Activated CD8-positive, alpha-beta memory T cell treated with anti-CD3 and anti-CD28 coated beads, Interleukin-2, amount 50 U/mL, for 1 hour (primary cell): ENCODE data around the gene SHLD2.
"Not testable (repeated sequence)": the region's sequence is repeated elsewhere in the genome, so short reads cannot be mapped to it uniquely, and the experiment has no call there.

Experiments
- DNase-seq: peaks from one replicate; pipeline ENCODE4 v3.0.0-alpha.2; 2020; ENCODE audit errors: extremely low read depth

The SHLD2 gene

DNA sequence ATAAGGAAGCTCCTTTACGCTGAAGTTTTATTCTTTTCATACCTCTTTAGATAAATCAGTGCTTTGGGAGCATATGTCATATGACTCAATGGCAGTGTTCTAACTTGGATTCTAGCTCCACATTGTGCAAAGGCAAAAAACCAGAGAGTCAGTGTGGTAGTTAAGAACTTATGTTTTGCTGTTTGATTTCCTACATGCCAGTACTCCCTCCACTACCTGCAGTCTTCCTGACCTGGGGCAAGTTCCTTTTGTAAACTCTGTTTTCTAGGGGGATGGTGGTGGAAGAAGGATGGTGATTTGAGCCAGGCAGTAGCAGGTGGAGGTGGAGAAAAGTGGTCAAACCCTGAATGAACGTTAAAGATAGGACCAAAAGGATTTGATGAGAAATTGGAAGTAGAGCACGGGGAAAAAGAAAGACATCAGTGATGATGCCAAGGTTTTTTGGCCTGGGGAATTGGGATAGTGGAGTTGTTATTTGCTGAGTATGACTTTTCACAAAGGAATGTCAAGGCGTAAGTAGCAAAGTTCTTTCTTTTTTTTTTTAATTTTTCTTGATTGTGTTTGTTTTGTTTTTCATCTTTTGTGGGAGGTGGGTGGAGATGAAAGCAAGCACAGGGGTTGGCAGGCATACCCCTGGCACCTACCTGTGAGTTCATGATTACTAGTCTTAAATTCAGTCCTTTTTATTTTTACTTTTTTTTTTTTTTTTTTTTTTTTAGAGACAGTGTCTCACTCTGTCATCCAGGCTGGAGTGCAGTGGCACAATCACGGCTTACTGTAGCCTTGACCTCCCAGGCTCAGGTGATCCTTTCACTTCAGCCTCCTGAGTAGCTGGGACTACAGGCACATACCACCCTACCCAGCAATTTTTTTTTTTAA is 47.5 kb downstream of the SHLD2 start:
- not testable (repeated sequence) for DNase-seq

DNA sequence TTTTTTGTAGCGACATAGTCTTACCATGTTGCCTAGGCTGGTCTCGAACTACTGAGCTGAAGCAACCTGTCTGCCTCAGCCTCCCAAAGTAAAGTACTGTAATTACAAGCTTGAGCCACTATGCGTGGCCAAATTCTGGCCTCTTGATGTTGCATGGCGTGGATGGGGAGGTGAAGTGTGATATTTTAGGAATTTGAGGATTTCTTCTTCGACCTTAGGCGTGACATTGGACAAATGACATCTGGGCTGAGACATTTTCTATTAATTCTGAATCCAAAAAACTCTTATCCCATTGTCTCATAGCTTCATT is 48.1 kb downstream of the SHLD2 start:
- not testable (repeated sequence) for DNase-seq

DNA sequence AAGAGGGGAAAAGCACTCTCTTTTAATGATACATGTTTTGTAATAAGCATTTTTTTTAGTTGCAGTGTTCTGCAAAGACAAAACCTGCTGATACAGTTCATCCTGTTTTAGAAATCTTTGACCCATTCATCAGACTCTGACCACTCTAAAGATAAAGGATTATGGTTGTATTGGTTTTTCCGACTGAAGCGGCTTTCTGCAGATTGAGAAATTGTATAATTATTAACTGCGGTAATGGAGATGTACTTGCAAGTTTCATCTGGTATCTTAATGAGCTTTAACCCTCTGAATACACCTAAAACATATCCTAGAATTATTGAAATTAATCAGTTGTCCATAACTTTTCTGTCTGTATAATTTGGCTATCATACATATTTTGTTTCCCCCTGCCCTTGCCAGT is 50.6 kb downstream of the SHLD2 start:
- not testable (repeated sequence) for DNase-seq

DNA sequence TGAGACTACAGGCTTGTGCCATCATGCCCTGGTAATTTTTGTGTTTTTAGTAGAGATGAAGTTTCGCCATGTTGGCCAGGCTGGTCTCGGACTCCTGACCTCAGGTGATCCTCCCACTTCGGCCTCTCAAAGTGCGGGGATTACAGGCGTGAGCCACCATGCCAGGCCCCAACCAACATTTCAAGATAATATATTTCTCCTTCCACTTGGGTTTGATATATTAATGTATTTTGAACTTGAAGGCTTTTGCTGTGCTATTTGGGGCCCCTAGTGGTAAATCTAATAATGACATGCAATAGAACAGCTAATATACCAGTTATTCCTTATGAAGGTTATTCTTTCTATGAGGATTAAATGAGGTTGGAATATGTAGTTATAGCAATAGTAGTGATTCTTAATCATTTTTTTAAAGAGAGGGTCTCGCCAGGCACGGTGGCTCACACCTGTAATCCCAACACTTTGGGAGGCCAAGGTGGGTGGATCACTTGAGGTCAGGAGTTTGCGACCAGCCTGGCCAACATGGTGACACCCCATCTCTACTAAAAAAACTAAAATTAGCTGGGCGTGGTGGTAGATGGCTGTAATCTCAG is 54.1 kb downstream of the SHLD2 start:
- not testable (repeated sequence) for DNase-seq

DNA sequence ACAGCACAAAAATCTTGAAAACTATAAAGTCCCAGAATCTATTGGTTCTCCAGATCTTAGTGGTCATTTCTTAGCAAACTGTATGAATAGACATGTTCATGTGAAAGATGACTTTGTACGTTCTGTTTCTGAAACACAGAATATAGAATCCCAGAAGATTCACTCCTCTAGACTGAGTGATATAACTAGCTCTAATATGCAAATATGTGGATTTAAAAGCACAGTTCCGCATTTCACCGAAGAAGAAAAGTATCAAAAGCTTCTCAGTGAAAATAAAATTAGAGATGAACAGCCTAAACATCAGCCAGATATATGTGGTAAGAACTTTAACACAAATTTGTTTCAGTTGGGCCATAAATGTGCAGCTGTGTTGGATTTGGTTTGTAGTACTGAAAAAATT is 56.5 kb downstream of the SHLD2 start:
- DNase-seq, result not testable (repeated sequence)

DNA sequence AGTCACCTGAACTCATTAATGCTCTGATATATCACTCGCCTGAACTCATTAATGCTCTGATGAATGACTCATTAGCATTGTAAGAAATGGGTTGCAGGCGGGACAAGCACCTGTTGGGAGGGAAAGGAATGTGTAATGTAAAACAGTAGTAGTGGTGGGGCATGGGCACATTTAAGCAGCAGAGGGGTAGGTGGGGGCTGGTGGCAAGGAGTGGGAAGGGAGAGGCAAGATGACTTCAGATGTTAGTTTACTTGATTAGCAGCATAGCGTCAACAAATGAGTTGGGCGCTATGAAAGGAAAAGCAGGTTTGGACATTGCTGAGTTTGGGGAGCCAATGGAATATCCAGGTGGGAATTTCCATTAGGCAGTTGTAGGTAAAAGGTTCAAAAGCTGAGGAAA is 61.8 kb downstream of the SHLD2 start:
- DNase-seq, result not testable (repeated sequence)

DNA sequence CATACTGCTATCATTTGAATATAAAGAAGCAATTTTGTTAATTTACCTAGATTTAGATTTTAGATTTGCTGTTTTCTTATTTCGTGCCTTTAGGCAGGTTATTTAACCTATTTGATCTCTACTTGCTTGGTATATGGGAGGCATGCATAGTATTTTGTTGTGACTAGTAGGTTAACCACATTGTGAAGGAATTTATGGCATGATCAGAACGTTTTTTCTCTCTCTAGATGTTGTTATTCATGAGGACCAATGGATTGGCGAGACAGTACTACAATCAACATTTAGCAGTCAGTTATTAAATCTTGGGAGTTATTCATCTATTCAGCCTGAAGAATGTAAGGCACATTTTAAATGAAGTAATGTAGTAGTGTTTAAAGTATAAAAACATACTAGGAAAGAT is 62.8 kb downstream of the SHLD2 start:
- not testable (repeated sequence) for DNase-seq

DNA sequence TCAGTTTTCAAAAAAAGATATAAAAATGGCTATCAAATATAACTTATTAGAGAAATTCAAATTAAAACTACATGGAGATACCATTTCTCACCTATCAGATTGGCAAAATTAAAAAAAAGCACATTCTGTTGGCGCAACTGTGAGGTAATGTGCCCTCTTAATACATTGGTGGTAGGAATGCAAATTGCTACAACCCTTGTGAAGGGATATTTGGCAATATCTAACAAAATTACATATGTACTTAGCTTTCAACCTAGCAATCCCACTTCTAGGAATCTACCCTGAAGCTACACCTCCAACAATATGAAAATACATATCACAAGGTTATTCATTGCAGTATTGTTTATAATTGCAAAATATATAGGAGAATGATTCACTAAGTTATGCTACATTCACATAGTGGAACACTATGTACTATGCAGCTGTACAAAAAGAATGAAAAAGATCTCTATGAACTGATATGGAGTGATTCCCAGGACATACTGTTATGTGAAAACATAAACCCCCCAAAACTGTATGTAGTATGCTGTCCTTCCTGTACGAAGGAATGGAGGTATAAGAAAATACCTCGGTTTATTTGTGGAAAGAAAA is 67.8 kb downstream of the SHLD2 start:
- not testable (repeated sequence) for DNase-seq

DNA sequence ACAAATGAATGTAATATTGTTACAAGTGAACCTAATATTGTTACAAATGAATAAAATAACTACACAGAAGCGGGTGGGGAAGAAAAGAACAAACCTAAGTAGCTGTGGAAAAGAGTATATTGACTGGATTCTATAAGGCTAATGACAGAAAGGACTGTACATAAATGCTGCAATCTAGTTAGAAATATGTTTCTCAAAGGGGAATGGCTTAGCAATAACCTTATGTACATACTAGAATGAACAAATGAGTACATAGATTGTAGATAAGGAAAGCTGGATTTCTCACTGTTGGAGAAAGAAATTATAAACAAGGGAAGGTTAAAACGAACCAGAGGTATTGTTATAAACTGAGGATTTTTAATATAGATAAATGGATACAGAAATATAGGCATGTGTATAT is 68.4 kb downstream of the SHLD2 start:
- not testable (repeated sequence) for DNase-seq

DNA sequence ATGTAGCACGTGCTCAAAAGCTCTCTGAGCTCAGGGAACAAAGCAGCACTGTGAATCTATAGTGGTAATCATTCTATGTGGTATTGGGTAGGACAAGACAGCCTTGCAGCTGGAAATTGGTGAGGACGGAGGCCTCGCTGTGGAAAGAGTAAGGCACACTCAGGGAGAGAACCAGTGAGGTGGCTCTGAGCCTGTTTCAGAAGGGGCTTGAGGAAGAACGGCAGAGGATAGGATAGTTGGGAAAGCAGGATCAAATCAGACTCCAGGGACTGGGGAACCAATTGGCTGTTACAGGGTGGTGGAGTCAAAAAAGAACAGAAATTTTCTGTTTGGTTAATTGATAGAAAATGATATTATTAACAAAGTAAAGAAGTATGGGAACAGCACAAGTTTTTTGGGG is 74.9 kb downstream of the SHLD2 start:
- not testable (repeated sequence) for DNase-seq

DNA sequence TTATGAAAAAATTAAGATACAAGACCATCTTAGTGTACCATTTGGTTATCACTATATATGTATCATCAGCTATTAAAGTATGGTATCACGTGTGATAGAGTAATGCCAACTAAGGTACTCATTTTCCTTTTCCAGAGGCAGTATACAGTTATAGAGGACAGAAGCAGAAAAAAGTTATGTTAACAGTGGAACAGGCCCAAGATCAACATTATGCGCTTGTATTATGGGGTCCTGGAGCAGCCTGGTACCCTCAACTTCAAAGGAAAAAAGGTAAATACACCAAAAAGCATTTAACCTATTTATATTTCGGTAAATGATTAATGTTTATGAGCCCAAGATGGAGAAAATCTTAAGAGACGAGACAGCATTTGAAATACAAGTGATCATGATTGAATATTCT is 75.7 kb downstream of the SHLD2 start:
- DNase-seq, result not testable (repeated sequence)

DNA sequence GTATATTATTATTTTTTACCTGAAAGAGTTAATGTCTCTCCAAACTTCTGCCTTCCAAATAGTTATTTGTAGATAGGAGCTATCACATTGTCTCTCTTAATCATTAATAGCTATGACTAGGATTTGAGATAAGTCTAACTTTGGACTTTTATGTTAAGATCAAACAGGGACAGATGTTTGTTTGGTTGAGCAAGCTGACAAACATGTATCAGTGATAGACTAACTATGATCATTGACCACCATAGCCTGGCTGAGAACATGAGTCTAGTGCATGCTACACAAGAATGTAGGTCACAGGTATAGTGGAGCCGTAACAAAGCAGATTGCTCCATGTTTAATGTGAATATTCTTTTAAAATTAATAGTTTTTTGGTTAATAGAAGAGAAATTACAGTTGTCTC is 76.7 kb downstream of the SHLD2 start:
- not testable (repeated sequence) for DNase-seq

DNA sequence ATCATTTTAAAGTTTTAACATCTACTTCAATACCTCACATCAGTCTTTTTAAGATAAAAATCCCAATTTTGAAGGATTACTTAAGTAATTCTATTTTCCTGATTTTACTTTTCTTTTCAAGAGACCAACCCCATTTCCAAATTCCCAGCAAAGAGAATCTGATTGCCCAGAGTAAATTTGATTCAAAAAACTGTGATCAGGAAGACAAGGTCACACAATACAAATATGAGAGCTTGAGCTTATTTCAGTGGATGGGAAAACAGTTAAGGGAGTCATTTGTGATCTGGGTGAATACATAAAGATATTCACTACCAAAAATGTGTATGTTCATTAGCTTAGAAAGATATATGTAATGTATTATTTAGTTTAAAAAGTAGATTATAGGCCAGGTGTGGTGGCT is 77.2 kb downstream of the SHLD2 start:
- not testable (repeated sequence) for DNase-seq

DNA sequence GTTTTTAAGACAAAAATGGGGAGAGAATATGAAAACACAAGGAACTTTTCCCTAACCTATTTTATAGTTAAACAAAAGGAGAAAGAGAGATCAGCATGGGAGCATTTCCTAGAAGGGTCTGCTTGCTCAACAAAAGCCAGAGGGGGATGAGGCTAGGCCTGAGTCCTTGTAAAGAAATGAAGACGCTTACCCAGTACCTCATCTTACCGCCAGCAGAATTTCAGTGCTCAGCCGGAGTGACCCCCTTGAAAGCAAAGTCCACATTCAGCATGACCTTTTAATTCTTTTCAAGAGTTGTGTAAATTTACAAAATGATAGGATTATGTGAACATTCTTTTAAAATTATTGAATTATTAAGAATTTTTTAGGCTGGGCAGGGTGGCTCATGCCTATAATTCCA is 82.6 kb downstream of the SHLD2 start:
- not testable (repeated sequence) for DNase-seq

DNA sequence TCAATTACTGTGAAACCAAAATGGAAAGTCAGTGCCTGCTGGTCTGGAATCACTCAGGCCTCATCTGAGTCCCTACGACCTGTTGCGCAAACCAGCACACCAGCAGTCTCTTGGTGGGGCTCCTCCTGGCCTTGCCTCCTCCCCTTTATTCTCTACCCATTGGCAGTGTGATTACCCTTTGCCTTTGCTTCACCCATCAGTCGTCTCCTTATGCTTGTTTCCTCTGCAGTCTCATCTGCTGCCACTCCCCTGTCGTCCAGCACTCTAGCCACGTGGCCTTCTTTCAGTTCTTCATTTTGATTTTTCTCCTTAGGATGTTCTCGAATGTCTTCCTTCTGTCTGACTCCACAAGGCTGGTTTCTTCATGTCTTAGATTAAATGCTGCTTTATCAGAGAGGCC is 89.4 kb downstream of the SHLD2 start:
- not testable (repeated sequence) for DNase-seq

DNA sequence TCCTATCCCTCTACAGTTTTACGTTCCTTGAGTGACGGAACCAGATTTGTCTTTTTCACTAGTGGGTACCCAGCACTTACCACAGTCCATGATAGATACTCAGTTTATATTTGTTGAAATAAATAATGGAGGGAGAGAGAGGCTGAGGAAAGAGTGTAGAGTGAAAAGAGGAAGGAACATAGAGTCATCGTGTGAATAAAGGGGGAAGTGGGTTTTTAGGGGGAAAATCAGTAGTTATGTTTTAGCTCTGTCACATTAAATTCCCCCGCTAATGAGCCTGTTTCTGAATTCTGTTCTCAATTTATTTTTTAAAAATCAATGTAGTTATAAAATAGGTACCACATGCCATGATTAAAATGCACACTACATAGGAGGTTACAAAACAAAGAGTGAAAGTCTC is 91.0 kb downstream of the SHLD2 start:
- DNase-seq, result not testable (repeated sequence)

DNA sequence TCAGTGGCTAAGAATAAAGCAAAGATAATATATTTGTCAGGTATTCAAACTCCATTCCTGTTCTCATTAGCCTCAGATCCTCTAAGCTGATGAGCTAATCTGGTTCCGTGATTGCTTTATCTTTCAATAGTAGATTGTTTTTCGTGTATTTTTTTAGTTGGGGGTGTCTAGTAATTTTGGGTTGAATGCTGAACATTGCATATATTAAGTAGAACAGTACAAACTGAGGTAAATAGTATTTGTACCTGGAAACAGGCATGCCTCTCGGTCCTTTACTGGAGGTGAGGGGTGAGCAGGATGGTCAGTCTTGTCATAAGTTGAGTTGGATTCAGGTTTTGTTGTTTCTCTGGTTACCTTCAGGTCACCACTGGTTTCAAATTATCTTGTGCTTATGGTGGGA is 92.6 kb downstream of the SHLD2 start:
- DNase-seq, result not testable (repeated sequence)

DNA sequence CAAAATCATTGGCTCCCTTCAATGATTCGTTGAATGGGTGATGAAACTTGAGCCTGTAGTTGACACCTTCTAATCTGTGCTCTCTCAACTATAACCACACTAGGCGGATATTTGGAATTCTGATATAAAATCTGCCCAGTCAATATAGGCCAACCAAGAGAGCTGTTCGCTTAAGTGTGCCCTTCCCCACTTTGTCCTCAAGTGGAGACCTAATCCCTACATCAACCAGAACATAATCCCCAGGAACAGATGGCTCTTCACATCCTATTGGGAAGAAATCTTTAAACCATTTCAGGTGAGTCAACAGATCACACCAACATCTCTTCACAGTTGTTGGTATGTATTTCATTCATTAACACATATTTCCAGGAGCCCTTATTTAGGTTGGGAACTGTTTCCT is 96.8 kb downstream of the SHLD2 start:
- DNase-seq, result not testable (repeated sequence)

DNA sequence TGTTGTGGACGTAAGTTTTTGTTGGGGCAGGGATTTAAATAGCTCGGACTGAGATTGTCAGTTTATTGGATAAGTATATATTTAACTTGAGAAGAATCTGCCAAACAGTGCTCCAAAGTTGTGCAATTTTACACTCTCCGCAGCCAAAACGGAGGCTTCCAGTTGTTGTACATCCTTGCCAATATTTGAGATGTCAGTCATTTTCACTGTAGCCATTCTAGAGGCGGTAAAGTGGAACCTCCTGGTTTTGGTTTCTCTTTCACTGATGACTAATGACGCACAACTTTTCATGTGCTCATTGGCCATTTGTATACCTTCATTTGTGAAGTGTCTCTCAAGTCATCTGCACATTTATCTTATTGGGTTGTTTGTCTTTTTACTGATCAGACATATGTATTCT is 105.9 kb downstream of the SHLD2 start:
- DNase-seq, result not testable (repeated sequence)

DNA sequence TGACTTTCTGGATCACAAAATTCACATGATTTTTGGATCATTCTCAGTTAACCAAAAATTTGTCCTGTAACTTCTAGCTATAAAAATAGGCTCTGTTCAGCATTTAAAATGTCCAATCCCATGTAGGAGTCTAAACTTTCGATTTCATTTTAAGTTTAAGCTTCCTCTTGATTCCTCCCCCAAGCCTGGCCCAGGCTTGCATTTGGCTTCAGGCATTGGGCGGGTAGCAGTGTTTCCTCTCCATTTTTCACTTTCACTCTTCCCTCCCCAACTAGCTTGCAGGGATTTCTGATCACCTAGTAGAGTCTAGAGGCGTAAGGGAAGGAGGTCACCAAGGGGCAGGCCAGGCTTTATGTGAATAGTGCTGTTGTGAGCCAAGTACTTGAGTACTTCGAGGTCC is 109.8 kb downstream of the SHLD2 start:
- not testable (repeated sequence) for DNase-seq

DNA sequence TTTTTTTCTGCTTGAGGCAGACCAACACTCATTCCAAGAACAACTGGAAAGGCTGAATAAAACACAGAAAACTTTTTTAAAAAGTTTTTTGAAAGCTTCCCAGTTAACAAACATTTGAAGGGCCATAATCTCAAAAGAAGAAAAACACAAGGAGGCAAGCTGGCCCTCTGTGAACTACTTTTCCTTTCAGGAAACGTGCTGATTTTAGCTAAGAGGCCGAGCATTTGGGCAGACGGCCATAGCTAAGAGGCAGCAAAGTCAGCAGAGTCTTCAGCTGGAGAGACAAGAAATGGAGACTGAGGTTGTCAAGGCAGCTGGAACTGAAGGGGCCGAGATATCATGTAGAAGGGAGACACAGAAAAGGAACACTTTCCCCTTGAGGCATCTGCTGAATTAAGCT is 111.9 kb downstream of the SHLD2 start:
- DNase-seq, result not testable (repeated sequence)

DNA sequence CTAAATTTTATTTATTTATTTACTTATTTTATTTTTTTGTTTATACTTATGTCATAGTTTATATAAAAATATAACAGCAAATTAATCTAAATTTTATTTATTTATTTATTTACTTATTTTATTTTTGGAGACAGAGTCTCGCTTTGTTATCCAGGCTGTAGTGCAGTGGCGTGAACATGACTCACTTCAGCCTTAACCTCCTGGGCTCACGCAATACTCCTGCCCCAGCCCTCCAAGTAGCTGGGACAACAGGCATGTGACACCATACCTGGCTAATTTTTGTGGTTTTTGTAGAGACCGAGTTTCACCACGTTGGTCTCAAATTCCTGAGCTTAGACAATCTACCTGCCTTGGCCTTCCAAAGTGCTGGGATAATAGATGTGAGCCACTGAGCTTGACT is 115.3 kb downstream of the SHLD2 start:
- DNase-seq, result not testable (repeated sequence)

DNA sequence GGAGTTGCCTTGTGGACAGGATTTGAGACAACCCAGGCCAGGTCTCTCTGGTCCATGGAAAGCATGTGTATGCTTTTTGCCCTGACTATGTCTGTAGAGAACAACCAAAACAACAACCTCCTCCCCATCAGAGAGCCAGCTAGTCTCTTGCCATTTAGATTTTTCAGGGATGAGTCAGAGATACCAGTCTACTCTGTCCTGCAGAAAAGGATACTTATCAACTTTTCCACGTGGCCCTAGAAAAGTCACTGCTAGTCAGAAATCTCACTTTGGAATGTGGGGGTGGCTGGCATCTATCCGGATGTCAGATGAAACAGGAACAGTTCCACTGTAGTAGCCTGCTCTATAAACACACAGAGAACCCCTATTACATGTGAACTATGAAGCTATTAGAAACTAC is 116.8 kb downstream of the SHLD2 start:
- DNase-seq, result not testable (repeated sequence)
